Esophagus muscularis mucosa (tissue), 4 donors: ENCODE data around the gene KCNAB3. TPM values are rescaled to one million over a fixed set of nuclear protein-coding genes. Genes with fewer than 3 reads are reported as not detected.
A peak's percentile ranks its signal among the peaks of the same experiment; 100 is the strongest.

ENCODE experiments used
- DNase-seq: peaks from one replicate; pipeline ENCODE4 v3.0.0-alpha.2; 2017; ENCODE audit errors: extremely low spot score
- H3K27ac ChIP-seq, 4 donors: fragments of 200-600 bp; sonication (generic); replicated peaks in 1 of 4; 1 replicate in 3 of 4; 2 replicates in 1 of 4; pipeline ENCODE4 v1.5.1; 2016 to 2019; ENCODE audit warnings: mild to moderate bottlenecking in 1 of 4
- H3K27me3 ChIP-seq, 4 donors: fragments of 200-600 bp; sonication (generic); one replicate each; pipeline versions ENCODE4 v1.5.1 to v1.6.0; 2016 to 2019
- H3K36me3 ChIP-seq, 4 donors: fragments of 200-600 bp; sonication (generic); one replicate each; pipeline ENCODE4 v1.5.1; 2016 to 2019
- H3K4me1 ChIP-seq, 4 donors: fragments of 200-600 bp; sonication (generic); one replicate each; pipeline ENCODE4 v1.5.1; 2016 to 2019
- H3K4me3 ChIP-seq, 4 donors: fragments of 200-600 bp; sonication (generic); 1 replicate in 2 of 4; 2 replicates in 2 of 4; pipeline ENCODE4 v1.5.1; 2016 to 2019; ENCODE audit warnings: mild to moderate bottlenecking in 4 of 4, moderate library complexity in 1 of 4
- H3K9me3 ChIP-seq, 4 donors: fragments of 200-600 bp; sonication (generic); 1 replicate in 3 of 4; 2 replicates in 1 of 4; pipeline ENCODE4 v1.5.1; 2016 to 2019
- EP300 ChIP-seq: sonication (generic); formaldehyde crosslinking; IDR thresholded peaks from one replicate; pipeline ENCODE4 v1.6.1; 2017; ENCODE audit warnings: antibody characterized with exemption
- POLR2A ChIP-seq: fragments of 450-650 bp; IDR thresholded peaks from one replicate; pipeline ENCODE4 v1.6.1; 2017; ENCODE audit warnings: antibody characterized with exemption, moderate library complexity, mild to moderate bottlenecking, low read depth
- POLR2AphosphoS5 ChIP-seq, 2 donors: sonication (generic); formaldehyde crosslinking; IDR thresholded peaks; one replicate each; pipeline ENCODE4 v1.6.1; 2017; ENCODE audit warnings: antibody characterized with exemption in 2 of 2
- WGBS: methylation state at CpG from one replicate; pipeline ENCODE4 v1.1.5; 2018; 5-methylcytosine and 5-hydroxymethylcytosine counted together
- intact Hi-C: fragments of 100-400 bp; cut with DNase I; formaldehyde crosslinking; loops from one replicate; pipeline ENCODE4 v1.15.1; 2023
- total RNA-seq, 4 donors: library from RNA; depleted of rRNA; stranded (reverse); fragments of >200 nt; gene quantifications; one replicate each; pipeline versions ENCODE4 v1.1.0 to v1.2.1, GENCODE V29; 2016
- TF ChIP-seq, protein P1 (sequence below), 3 experiments: fragments of 200-600 bp in 2 of 3; fragments of 450-650 bp in 1 of 3; sonication (generic) in 2 of 3; IDR thresholded peaks; one replicate each; pipeline ENCODE4 v1.5.1; 2017 to 2019; ENCODE audit warnings: antibody characterized with exemption in 3 of 3, mild to moderate bottlenecking in 2 of 3, moderate library complexity in 1 of 3

KCNAB3 gene
- total RNA-seq, result 1 to 10 TPM in 1 of 4 donors, under 1 TPM in 3; 0.23 to 1.2 (median 0.41) TPM

DNA sequence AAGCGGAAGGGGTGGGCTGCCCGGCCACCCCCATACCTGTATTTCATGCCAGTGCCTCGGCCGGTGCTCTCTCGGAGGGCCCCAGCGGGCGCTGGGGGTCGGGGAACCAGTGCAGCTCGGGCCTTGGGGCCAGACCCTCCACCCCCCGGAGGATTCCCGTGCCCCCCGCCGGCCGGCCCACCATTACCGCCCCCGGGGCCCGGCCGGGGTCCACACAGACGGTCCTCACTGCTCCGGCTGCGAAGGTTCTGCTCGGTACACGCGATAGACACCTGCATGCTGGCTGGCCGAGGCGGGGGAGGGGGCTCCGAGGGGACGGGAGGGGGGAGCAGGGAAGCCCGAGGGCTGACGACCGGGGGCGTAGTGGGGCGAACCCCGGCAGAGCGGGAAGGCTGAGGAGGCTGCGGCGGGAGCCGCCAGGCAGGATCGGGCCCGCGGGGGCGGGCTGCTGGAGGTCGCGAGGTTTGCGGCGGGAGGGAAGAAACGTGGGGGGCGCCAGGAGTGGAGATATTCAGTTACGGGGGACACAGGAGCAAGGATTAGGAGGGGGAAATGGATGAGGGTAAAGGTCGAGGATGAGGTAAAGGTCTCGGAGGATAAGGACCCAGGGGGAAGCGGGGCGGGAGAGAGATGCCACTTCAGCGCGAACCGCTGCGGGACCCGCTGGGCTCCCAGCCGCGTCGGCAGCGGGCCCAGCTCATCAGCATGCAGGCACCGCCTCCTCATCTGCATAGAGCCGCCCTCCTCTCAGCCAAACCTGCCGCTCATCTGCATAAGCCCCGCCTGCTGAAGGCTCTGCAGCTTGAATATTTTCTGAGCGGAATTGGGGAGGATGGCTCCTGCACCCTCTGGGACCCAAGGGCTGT lies at the start of gene KCNAB3:
KCNAB3 (minus strand) TSS at position 699 of the 866 bp plus-strand sequence; CDS start at position 278, 421 bp downstream.
- Histone ChIP-seq H3K9me3 (no peaks in the 10 kb centered on the region), H3K4me1 (peaks cover 23 to 45% (median 45%) of the 10 kb centered on the region in 4 donors), H3K36me3 (peaks cover 0 to 9% (median 1%) of the 10 kb centered on the region in 4 donors), H3K4me3 (peak within 1 kb of the TSS; percentile 12 to 44 (median 25)), H3K27me3 (peaks cover 0 to 20% (median 5%) of the 10 kb centered on the region in 4 donors), H3K27ac (no peak within 1 kb of the TSS)
- TF ChIP-seq POLR2A (no peak), POLR2AphosphoS5 (IDR thresholded peaks at IDR 0.05) (no peak)
- TF ChIP-seq, protein P1, sequence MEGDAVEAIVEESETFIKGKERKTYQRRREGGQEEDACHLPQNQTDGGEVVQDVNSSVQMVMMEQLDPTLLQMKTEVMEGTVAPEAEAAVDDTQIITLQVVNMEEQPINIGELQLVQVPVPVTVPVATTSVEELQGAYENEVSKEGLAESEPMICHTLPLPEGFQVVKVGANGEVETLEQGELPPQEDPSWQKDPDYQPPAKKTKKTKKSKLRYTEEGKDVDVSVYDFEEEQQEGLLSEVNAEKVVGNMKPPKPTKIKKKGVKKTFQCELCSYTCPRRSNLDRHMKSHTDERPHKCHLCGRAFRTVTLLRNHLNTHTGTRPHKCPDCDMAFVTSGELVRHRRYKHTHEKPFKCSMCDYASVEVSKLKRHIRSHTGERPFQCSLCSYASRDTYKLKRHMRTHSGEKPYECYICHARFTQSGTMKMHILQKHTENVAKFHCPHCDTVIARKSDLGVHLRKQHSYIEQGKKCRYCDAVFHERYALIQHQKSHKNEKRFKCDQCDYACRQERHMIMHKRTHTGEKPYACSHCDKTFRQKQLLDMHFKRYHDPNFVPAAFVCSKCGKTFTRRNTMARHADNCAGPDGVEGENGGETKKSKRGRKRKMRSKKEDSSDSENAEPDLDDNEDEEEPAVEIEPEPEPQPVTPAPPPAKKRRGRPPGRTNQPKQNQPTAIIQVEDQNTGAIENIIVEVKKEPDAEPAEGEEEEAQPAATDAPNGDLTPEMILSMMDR (IDR thresholded peaks at IDR 0.05), result no peak
- no peak for DNase-seq
- WGBS, result 35% methylated on average over 55 of the region's 67 CpGs
- intact Hi-C loops, result no loop called here

DNA sequence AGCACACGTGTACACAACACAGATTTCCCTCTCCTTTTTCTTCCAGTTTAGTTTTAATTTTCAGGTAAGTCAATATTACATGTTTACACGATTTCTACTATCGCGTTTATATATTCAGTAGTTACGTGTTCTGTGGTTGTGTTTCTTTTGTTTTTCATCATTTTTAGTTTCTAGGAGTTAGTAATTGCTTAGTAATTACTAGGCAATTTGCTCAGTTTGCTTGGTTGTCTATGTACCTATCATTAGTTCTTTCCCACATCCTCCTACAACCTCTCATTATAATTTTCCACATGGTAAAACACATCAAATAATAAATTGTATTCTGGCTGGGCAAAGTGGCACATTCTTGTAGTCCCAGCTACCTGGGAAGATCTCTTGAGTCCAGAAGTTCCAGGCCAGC lies 48.1 kb upstream of the KCNAB3 start:
- Histone ChIP-seq H3K4me3 (no peak overlapping the region), H3K27me3 (peaks cover 0 to 25% (median 0%) of the 10 kb centered on the region in 4 donors), H3K4me1 (no peaks in the 10 kb centered on the region), H3K36me3 (no peaks in the 10 kb centered on the region), H3K9me3 (peaks cover 0 to 14% (median 11%) of the 10 kb centered on the region in 4 donors), H3K27ac (no peak overlapping the region)
- intact Hi-C loops, result no loop called here
- TF ChIP-seq EP300 (no peak), POLR2A (no peak), POLR2AphosphoS5 (IDR thresholded peaks at IDR 0.05) (no peak)
- TF ChIP-seq, protein P1 (IDR thresholded peaks at IDR 0.05), result no peak
- no peak for DNase-seq
- WGBS, result 94% methylated on average over 5 of the region's 5 CpGs

DNA sequence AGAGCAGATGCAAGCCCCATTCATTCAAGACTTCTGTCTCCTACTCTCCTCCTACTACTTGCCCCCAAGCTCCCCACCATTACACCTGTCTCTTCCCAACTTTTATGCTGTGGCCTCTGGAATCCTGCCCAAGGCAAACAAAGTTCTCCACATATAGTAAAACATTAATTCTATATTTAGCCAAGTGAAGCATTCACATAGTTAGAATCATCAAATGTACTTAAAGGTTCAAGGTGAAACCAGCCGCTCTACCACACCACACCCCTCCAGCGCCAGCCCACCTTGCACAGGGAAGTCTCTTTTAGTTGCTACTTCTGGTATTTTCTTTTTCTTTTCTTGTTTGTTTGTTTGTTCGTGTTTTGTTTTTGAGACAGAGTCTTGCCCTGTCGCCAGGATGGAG lies 47.4 kb upstream of the KCNAB3 start:
- peak; percentile 60 for DNase-seq
- Histone ChIP-seq H3K36me3 (no peaks in the 10 kb centered on the region), H3K4me3 (no peak overlapping the region), H3K9me3 (peaks cover 0 to 14% (median 11%) of the 10 kb centered on the region in 4 donors), H3K27ac (no peak overlapping the region), H3K4me1 (no peaks in the 10 kb centered on the region), H3K27me3 (peaks cover 0 to 24% (median 0%) of the 10 kb centered on the region in 4 donors)
- WGBS, result 91% methylated on average over 4 of the region's 4 CpGs
- intact Hi-C loops, result no loop called here
- TF ChIP-seq EP300, result no peak
- no peak for TF ChIP-seq POLR2AphosphoS5 (IDR thresholded peaks at IDR 0.05)
- TF ChIP-seq POLR2A, result no peak
- TF ChIP-seq, protein P1 (IDR thresholded peaks at IDR 0.05), result no peak

DNA sequence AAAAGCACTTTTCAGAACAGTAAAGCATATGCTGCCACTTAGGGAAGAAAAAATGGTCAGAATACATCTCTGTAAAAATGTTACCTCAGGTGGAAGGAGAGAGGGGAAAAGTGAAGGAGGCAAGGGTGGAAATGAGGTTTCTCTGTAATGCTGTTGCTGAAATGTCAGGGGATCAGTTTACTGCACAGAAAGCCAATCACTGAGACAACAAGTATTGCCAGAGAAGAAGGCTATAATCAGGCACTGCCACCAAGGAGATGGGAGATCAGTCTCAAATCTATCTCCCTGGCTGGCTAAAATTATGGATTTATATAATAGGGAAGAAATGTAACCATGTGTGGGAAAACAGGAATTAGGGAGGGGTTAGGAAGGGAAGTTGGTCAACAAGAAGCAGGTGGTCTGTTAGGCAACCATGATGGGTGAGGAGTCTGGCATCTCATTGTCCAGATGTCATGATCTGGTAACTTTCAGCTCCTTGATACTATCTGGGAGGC lies 45.0 kb upstream of the KCNAB3 start:
- Histone ChIP-seq H3K4me3 (no peak overlapping the region), H3K27me3 (peaks cover 0 to 11% (median 0%) of the 10 kb centered on the region in 4 donors), H3K36me3 (no peaks in the 10 kb centered on the region), H3K9me3 (peaks cover 0 to 14% (median 11%) of the 10 kb centered on the region in 4 donors), H3K27ac (no peak overlapping the region), H3K4me1 (no peaks in the 10 kb centered on the region)
- DNase-seq, result no peak
- intact Hi-C loops, result no loop called here
- no peak for TF ChIP-seq POLR2AphosphoS5 (IDR thresholded peaks at IDR 0.05)
- TF ChIP-seq, protein P1 (IDR thresholded peaks at IDR 0.05), result no peak
- TF ChIP-seq EP300, result no peak
- no peak for TF ChIP-seq POLR2A
